ENCODE measurements around the gene IL17D.
A peak's percentile ranks its signal among the peaks of the same experiment; 100 is the strongest.

Gene IL17D

GRCh38 chr13:20689291-20689690 is 14.2 kb upstream of the IL17D start:
- DNase-seq (ENCODE audit: low read depth in 2 of 3, low spot score in 2 of 3) = no peak

GRCh38 chr13:20691616-20692015 is 11.9 kb upstream of the IL17D start:
- no peak for DNase-seq (ENCODE audit: low read depth in 2 of 3, low spot score in 2 of 3)

GRCh38 chr13:20696073-20696472 is 7.4 kb upstream of the IL17D start:
- no peak for DNase-seq (ENCODE audit: low read depth in 2 of 3, low spot score in 2 of 3)

- no peak for DNase-seq (ENCODE audit: low read depth in 2 of 3, low spot score in 2 of 3)
These were observed 3.8 kb upstream of the IL17D start for GRCh38 chr13:20699715-20700114.

- DNase-seq (ENCODE audit: low read depth in 2 of 3, low spot score in 2 of 3) = no peak
These were observed 3.2 kb upstream of the IL17D start for GRCh38 chr13:20700288-20700687.

GRCh38 chr13:20701461-20701860 is 2.0 kb upstream of the IL17D start:
- DNase-seq (ENCODE audit: low read depth in 2 of 3, low spot score in 2 of 3) = no peak

GRCh38 chr13:20702530-20702914 is 977 bp upstream of the IL17D start:
- no peak for DNase-seq (ENCODE audit: low read depth in 2 of 3, low spot score in 2 of 3)

GRCh38 chr13:20703780-20704458 is 420 bp downstream of the IL17D start:
- DNase-seq (ENCODE audit: low read depth in 2 of 3, low spot score in 2 of 3) = peak; percentile 42 to 60 (median 46)

GRCh38 chr13:20704459-20705069 is 1.1 kb downstream of the IL17D start:
- no peak for DNase-seq (ENCODE audit: low read depth in 2 of 3, low spot score in 2 of 3)

GRCh38 chr13:20706661-20707060 is 3.2 kb downstream of the IL17D start:
- DNase-seq (ENCODE audit: low read depth in 2 of 3, low spot score in 2 of 3) = no peak

GRCh38 chr13:20708216-20708615 is 4.7 kb downstream of the IL17D start:
- no peak for DNase-seq (ENCODE audit: low read depth in 2 of 3, low spot score in 2 of 3)

GRCh38 chr13:20709369-20709768 is 5.9 kb downstream of the IL17D start:
- no peak for DNase-seq (ENCODE audit: low read depth in 2 of 3, low spot score in 2 of 3)

- no peak for DNase-seq (ENCODE audit: low read depth in 2 of 3, low spot score in 2 of 3)
These were observed 6.3 kb downstream of the IL17D start for GRCh38 chr13:20709782-20710181.

- DNase-seq (ENCODE audit: low read depth in 2 of 3, low spot score in 2 of 3) = no peak
These were observed 8.0 kb downstream of the IL17D start for GRCh38 chr13:20711301-20712044.

- DNase-seq (ENCODE audit: low read depth in 2 of 3, low spot score in 2 of 3) = no peak
These were observed 9.5 kb downstream of the IL17D start for GRCh38 chr13:20713014-20713376.

- no peak for DNase-seq (ENCODE audit: low read depth in 2 of 3, low spot score in 2 of 3)
These were observed 10.3 kb downstream of the IL17D start for GRCh38 chr13:20713751-20714150.

- no peak for DNase-seq (ENCODE audit: low read depth in 2 of 3, low spot score in 2 of 3)
These were observed 10.7 kb downstream of the IL17D start for GRCh38 chr13:20714161-20714560.

- DNase-seq (ENCODE audit: low read depth in 2 of 3, low spot score in 2 of 3) = no peak
These were observed 11.2 kb downstream of the IL17D start for GRCh38 chr13:20714563-20715329.

- DNase-seq (ENCODE audit: low read depth in 2 of 3, low spot score in 2 of 3) = no peak
These were observed 11.8 kb downstream of the IL17D start for GRCh38 chr13:20715330-20715712.

GRCh38 chr13:20716951-20717350 is 13.5 kb downstream of the IL17D start:
- DNase-seq (ENCODE audit: low read depth in 2 of 3, low spot score in 2 of 3) = no peak
